CD4-positive, alpha-beta T cell treated with Interferon alpha-2 for 1 hour (primary cell): Measurements from ENCODE around the gene GON4L.
"Not testable (repeated sequence)": the region's sequence is repeated elsewhere in the genome, so short reads cannot be mapped to it uniquely, and the experiment has no call there.

Source experiments
- DNase-seq, 2 donors: peaks; one replicate each; pipeline ENCODE4 v3.0.0-alpha.2; 2020 to 2022

GON4L gene

GRCh38 chr1:155873860-155874259 is 16.8 kb upstream of the GON4L start:
- no peak for DNase-seq

- DNase-seq = no peak
Observed at GRCh38 chr1:155872527-155872926, 15.5 kb upstream of the GON4L start.

- no peak for DNase-seq
Observed at GRCh38 chr1:155871390-155871789, 14.4 kb upstream of the GON4L start.

- no peak for DNase-seq
Observed at GRCh38 chr1:155867766-155868165, 10.8 kb upstream of the GON4L start.

GRCh38 chr1:155864393-155864792 is 7.4 kb upstream of the GON4L start:
- DNase-seq = no peak

- DNase-seq = no peak
Observed at GRCh38 chr1:155861896-155862295, 4.9 kb upstream of the GON4L start.

- DNase-seq = no peak
Observed at GRCh38 chr1:155860970-155861510, 4.0 kb upstream of the GON4L start.

GRCh38 chr1:155859881-155860871 is 3.2 kb upstream of the GON4L start:
- DNase-seq = peak; percentile 75 to 87

GRCh38 chr1:155859234-155859829 is 2.3 kb upstream of the GON4L start, which contains the start of gene SYT11:
TSS of gene SYT11 (plus strand) at chr1:155859567. CDS start at chr1:155859762, 195 bp downstream.
- DNase-seq = peak; percentile 95 to 97

- peak in 1 of 2 donors; percentile 27 for DNase-seq
Observed at GRCh38 chr1:155858800-155859233, 1.8 kb upstream of the GON4L start.

GRCh38 chr1:155856257-155856974 is 598 bp downstream of the GON4L start:
- no peak for DNase-seq

- no peak for DNase-seq
Observed at GRCh38 chr1:155850345-155850744, 6.7 kb downstream of the GON4L start.

- peak in 1 of 2 donors; percentile 38 for DNase-seq
Observed at GRCh38 chr1:155847823-155848529, 9.0 kb downstream of the GON4L start.

GRCh38 chr1:155844860-155845421 is 12.1 kb downstream of the GON4L start:
- no peak for DNase-seq

GRCh38 chr1:155840386-155840785 is 16.6 kb downstream of the GON4L start:
- DNase-seq = no peak

GRCh38 chr1:155835548-155835947 is 21.5 kb downstream of the GON4L start:
- DNase-seq = no peak

GRCh38 chr1:155834927-155835399 is 22.1 kb downstream of the GON4L start:
- DNase-seq = not testable (repeated sequence)

- DNase-seq = no peak
Observed at GRCh38 chr1:155834296-155834926, 22.6 kb downstream of the GON4L start.

- no peak for DNase-seq
Observed at GRCh38 chr1:155833665-155834295, 23.2 kb downstream of the GON4L start.

- DNase-seq = no peak
Observed at GRCh38 chr1:155831279-155831976, 25.6 kb downstream of the GON4L start.
